Measurements from ENCODE around the gene MYO15A.

The MYO15A gene

DNA sequence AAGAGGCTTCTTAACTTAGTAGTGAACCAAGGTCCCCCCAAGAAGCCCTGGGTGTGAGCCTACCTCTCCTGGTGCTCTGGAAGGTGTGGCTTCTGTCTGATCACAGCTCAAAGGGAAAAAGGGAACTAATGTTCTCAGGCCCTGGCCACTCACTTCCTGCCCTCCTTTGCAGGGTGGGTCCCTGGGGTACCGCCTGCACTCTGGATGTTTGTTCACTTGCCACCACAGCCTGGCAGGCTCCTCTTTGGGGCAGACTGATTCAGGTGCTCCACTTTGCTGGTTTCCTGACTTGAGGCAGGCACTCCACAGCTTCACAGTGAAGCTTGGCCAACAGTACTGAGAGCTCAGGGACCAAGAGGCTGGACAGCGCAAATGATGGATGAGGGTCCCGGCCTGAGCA is 5.9 kb upstream of the MYO15A start:
- FAIRE-seq (no peak), DNase-seq (ENCODE audit: extremely low spot score, insufficient read length, low read depth) (no peak)

DNA sequence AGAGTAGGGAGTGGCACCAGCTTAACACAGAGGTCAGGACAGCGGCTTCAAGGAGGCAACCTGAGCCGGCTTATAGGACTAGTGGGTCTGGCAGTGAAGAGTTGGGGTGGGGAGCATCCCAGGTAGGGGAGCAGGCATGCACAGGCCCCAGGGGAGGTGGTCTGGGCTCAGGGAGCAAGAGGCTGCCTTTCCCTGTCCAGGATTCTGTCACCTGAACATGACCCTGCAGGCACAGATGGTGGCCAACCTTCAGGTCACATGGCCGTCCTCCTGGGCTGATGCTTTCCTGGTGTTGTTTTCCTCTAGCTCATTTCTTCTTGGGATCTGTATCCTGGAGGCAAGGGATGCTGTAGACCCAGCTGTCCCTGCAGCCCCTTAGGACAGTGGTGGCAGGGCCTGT is 3.5 kb upstream of the MYO15A start:
- DNase-seq (ENCODE audit: extremely low spot score, insufficient read length, low read depth) (no peak), FAIRE-seq (no peak)

DNA sequence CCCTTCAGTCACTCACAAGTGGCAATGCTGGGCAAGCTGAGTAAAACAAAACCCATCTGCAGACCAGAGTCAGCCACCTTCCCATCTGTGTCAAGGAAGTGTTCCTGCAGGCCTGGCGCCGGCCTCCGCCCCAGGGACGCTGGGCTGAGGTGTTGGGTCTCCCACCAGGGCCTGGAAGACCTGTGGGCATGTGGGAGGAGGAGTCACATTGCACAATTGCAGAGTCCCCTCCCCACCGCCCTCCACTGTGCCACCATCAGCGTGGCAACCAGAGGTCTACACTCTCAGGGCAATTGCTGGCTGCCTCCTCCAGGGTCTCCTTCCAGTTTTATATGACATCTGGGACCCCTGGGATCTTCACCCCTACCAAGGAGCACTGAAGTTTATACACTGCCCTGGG is 3.0 kb upstream of the MYO15A start:
- no peak for FAIRE-seq

DNA sequence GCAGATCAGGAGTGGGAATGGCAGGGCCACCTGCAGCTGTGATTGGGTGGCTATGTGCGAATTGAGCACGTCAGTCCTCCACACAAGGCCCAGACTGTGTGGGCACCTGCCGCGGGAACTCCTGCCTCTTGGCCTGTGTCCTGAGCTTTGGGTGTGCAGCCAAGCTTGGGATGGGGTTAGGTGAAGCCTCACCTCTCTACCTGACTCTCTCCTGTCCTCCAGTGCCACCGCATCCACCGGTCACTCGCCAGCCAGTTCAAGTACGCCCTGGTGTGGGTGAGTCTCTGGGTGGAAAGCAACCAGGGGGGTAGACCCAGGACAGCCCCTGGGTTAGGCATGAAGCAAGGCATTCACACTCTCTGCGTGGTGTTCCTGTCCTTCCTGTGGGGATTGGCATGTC is 2.3 kb upstream of the MYO15A start:
- DNase-seq (ENCODE audit: extremely low spot score, insufficient read length, low read depth) (no peak), FAIRE-seq (no peak)

More for the DNA sequence above, 3.0 kb upstream of the MYO15A start:
- DNase-seq (ENCODE audit: extremely low spot score, insufficient read length, low read depth): no peak

DNA sequence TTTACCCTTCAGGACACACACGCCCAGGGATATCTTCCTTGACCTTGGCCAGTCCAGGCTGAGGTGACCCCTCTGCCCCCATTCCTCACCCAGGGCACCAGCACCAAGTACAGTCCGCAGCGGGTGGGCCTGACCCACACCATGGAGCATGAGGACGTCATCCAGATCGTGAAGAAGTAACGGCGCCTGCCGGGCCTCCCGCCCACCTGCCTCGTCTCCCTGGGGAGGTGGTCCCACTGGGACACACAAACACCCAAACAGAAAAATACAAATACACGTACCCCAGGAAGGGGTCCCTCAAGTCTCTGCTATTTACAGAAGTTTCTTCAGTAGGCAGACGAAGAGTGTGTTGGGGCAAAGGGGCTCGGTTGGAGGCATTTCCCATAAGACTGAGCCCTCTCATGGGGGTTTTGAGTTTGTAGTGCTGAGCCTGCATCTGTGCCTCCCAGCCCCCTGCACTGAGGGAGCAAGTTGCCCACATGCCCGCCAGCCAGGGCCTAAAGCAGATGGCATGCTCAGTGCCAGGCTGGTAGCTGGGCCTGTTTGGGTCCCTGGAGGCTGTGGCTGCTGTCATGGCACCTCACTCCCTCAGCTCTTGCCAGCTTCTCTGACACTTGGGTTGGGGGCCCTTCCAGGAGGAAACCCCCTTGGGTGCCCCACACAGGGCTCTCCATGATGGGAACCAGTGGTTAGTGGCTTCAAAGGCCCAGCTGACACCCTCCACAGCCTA is 1.3 kb upstream of the MYO15A start:
- DNase-seq (ENCODE audit: extremely low spot score, insufficient read length, low read depth) (no peak), FAIRE-seq (no peak)

DNA sequence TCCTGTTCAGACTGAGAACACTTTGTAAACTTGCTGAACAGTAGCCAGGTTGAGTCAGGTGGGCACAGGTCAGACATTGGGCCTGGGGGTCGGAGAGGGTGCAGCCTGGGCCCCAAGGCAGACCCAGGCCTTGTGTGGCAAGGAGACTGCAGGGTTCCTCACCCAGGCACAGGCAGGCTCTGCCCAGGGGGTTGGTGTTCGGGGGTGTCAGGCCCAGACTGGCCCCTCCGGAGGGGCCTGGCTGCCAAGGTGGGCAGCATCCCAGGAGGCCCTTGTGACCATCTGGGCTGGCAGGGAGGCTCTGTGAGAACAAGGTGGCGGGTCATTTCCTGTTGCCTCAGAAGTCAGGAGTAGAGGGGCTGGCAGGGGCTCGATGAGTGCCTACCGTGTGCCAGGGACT is 585 bp upstream of the MYO15A start:
- DNase-seq (ENCODE audit: extremely low spot score, insufficient read length, low read depth): no peak

DNA sequence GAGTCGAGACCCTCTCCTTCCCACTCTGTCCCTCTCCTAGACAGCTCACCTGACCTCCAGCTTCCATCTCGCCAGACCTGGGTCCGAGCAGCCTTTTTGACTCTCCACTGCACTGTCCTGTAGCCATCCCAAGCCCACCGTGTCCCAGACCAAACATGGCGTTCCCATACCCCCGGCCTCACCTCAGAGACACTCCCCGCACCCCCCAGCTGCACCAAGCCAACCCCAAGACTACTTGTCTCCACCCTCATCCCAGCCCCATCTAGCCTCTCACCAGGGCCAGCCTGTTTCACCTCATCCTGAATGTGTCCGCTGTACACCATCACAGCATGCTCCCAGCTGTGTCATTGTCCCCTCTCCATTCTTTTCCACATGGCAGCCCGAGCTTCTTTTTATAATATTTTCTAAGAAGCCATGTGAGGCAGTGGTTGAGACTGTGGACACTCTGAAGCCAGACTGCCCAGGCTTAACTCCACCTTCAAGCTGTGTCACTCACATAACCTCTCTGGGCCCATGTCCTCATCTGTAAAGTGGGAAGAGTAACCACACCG is 1.5 kb downstream of the MYO15A start:
- DNase-seq (ENCODE audit: extremely low spot score, insufficient read length, low read depth) (no peak), FAIRE-seq (no peak)

More for the DNA sequence above, 585 bp upstream of the MYO15A start:
- no peak for FAIRE-seq

DNA sequence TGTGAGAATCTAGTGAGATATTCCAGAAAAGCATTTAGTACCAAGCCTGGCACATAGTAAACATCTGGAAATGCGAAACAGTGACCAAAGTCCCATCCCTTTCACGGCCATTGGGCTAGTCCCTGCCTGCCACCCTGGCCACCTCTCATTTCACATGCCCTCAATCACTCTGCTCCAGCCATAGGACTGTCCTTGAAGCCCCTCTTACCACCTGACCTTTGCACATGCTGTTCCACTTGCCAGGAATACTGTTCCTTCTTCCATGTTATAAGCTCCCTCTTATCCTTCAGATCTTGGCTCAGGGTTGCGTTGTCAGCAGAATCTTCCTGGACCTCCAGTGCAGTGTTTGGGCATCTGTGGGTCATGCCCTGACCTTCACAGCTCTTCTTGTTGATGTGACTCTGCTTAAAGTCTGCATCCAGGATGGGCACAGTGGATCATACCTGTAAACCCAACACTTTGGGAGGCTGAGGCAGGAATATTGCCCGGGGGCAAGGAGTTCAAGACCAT is 2.1 kb downstream of the MYO15A start:
- no peak for FAIRE-seq

DNA sequence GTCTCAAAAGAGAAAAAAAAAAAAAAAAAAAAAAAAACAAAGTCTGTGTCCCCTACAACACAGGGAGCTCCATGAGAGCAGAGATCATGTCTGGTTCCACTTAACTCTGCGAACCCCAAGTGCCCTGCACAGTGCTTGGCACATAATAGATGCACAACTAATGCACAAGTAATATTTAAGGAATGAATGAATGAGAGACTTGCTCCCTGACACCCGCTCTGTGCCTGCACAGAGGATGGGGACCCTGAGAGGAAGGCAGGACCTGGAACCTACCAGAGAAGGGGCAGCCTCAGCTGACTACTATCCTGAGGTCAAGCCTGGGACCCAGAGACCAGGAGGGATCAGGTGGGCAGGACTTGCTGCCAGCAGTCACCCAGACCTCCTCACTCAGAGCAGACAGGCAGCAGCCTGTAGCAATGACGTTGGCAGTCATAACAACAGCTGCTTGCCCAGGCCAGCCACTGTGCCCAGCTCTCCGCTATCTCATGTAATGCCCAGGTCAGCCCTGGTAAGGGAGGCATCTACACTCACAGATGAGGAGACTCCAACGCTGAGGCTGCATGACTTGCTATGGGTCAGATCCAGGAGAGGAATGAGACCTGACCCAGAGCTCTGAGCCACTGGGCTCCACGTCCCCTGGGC is 2.9 kb downstream of the MYO15A start:
- DNase-seq (ENCODE audit: extremely low spot score, insufficient read length, low read depth) (no peak), FAIRE-seq (no peak)

More for the DNA sequence above, 2.1 kb downstream of the MYO15A start:
- DNase-seq (ENCODE audit: extremely low spot score, insufficient read length, low read depth): no peak

DNA sequence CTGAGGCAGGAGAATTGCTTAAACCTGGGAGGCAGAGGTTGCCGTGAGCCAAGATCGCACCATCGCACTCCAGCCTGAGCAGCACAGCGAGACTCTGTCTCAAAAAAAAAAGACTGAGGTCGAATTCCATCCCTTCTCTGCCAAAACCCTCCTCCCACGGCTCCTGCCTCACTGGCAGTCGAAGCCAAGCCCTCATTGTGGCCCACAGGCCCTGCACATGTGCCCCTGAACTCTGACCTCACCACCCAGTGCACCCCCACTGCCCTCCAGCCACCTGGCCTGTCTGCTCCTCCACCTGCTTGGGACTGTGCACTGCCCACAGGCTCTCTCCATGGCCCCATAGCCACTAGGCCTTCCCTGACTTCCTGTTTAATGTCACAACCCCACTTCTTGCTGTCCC is 7.0 kb downstream of the MYO15A start:
- FAIRE-seq (no peak), DNase-seq (ENCODE audit: extremely low spot score, insufficient read length, low read depth) (no peak)

DNA sequence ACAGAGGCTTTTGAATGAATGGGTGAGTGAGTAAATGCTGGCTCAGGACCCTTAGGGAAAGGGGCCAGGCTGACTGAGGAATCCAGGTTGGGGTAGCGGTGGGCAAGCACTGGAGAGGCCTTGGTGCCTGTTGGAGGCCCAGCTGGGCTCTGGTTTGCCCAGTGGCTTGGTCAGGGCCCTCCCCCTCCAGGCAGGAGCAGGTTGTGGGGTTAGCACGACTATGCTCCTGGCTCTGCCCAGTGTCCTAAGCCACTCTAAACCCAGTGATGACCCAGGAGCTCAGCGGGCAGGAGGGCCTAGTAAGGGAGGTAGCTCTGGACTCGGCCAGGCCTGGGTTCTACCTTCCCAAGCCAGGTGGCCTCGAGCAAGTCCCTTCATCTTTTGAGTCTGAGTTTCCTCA is 7.5 kb downstream of the MYO15A start:
- FAIRE-seq (no peak), DNase-seq (ENCODE audit: extremely low spot score, insufficient read length, low read depth) (no peak)

DNA sequence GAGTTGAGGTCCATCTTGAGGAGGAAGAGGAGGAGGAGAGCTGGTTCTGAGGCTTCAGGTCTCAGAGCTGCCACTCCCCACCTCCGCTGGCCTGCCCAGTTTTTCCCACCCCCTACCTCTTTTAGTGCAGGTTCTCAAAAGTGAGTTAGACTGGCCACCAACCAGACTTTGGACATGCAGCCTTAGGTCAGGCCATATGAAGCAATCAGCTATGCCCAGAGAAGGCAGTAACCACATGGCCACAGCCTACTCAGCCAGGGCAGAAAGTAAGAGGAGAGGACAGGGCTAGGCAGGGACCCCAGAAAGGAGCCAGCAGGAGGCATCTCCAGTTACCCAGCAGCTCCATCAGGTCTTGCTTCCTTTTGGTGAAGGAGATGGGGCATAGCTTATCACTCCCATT is 9.0 kb downstream of the MYO15A start:
- FAIRE-seq (no peak), DNase-seq (ENCODE audit: extremely low spot score, insufficient read length, low read depth) (no peak)

DNA sequence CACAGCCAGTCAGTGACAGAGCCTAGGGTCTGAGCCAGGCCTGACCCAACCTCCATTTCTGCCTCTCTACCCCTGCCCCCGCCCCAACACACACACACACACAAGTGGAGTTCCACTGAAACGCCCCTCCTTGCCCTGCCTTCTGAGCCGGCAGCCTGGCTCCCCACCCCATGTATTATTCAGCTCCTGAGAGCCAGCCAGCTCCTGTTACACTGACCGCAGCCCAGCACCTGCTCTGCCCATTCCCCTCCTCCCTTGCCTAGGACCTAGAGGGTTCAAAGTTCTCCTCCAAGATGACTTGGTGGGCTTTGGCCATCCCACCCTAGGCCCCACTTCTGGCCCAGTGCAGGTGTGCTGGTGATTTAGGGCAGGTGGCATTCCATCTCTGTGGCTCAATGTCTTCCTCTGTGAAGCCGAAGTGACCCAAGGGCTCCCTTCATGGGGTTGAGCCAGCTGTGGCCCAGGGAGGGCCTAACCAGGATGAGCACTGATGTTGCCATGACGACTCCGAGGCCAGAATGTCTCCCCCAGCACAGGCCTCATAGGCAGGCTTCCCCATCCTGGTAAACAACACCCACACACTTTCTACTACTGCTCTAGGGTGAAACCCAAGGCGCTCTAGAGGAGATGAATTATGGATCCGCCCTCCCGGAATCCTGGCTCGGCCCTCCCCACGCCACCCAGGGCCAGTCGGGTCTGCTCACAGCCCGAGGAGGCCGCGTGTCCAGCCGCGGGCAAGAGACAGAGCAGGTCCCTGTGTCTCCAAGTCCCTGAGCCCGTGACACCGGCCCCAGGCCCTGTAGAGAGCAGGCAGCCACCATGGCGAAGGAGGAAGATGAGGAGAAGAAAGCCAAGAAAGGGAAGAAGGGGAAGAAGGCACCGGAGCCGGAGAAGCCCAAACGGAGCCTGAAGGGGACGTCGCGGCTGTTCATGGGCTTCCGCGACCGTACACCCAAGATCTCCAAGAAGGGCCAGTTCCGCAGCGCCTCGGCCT is 9.7 kb downstream of the MYO15A start:
- FAIRE-seq (no peak), DNase-seq (ENCODE audit: extremely low spot score, insufficient read length, low read depth) (no peak)

DNA sequence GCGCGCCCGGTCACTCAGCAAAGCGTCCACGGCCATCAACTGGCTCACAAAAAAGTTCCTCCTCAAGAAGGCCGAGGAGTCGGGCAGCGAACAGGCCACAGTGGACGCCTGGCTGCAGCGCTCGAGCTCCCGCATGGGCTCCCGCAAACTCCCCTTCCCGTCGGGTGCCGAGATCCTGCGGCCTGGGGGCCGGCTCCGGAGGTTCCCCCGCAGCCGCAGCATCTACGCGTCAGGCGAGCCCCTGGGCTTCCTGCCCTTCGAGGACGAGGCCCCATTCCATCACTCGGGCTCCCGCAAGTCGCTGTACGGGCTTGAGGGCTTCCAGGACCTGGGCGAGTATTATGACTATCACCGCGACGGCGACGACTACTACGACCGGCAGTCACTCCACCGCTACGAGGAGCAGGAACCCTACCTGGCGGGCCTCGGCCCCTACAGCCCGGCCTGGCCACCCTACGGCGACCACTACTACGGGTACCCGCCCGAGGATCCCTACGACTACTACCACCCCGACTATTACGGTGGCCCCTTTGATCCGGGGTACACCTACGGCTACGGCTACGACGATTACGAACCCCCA is 10.7 kb downstream of the MYO15A start:
- DNase-seq (ENCODE audit: extremely low spot score, insufficient read length, low read depth) (no peak), FAIRE-seq (no peak)

DNA sequence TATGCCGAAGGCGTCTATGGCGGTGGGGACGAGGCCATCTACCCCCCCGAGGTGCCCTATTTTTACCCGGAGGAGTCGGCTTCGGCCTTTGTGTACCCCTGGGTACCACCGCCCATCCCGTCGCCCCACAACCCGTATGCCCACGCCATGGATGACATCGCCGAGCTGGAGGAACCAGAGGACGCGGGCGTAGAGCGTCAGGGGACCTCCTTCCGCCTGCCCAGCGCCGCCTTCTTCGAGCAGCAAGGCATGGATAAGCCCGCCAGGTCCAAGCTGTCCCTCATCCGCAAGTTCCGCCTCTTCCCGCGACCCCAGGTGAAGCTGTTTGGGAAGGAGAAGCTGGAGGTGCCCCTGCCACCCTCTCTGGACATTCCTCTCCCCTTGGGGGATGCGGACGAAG is 11.4 kb downstream of the MYO15A start:
- DNase-seq (ENCODE audit: extremely low spot score, insufficient read length, low read depth) (no peak), FAIRE-seq (no peak)

DNA sequence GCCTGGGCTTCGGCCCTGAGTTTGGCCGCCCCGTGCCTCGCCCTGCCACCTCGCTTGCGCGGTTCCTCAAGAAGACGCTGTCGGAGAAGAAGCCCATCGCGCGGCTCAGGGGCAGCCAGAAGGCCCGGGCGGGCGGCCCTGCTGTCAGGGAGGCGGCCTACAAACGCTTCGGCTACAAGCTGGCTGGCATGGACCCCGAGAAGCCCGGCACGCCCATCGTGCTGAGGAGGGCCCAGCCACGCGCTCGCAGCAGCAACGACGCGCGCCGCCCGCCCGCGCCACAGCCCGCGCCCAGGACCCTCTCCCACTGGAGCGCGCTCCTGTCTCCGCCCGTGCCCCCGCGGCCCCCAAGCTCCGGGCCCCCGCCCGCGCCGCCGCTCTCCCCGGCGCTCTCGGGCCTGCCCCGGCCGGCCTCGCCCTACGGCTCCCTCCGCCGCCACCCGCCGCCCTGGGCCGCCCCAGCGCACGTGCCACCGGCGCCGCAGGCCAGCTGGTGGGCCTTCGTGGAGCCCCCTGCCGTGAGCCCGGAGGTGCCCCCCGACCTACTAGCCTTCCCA is 12.0 kb downstream of the MYO15A start:
- no peak for FAIRE-seq
- DNase-seq (ENCODE audit: extremely low spot score, insufficient read length, low read depth): no peak

DNA sequence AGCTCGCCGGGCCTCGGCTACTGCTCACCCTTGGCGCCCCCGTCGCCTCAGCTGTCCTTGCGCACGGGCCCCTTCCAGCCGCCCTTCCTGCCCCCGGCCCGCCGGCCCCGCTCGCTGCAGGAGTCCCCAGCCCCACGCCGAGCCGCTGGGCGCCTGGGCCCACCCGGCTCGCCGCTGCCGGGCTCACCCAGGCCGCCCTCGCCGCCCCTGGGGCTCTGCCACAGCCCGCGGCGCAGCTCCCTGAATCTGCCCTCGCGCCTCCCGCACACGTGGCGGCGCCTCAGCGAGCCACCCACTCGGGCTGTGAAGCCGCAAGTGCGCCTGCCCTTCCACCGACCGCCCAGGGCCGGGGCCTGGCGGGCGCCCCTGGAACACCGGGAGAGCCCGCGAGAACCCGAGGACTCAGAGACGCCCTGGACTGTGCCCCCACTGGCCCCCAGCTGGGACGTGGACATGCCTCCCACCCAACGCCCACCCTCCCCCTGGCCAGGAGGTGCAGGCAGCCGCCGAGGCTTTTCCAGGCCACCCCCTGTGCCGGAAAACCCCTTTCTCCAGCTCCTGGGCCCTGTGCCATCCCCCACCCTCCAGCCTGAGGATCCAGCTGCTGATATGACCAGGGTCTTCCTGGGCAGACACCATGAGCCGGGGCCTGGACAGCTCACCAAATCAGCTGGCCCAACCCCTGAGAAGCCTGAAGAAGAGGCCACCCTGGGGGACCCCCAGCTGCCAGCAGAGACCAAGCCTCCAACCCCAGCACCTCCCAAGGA is 12.8 kb downstream of the MYO15A start:
- DNase-seq (ENCODE audit: extremely low spot score, insufficient read length, low read depth) (no peak), FAIRE-seq (no peak)

DNA sequence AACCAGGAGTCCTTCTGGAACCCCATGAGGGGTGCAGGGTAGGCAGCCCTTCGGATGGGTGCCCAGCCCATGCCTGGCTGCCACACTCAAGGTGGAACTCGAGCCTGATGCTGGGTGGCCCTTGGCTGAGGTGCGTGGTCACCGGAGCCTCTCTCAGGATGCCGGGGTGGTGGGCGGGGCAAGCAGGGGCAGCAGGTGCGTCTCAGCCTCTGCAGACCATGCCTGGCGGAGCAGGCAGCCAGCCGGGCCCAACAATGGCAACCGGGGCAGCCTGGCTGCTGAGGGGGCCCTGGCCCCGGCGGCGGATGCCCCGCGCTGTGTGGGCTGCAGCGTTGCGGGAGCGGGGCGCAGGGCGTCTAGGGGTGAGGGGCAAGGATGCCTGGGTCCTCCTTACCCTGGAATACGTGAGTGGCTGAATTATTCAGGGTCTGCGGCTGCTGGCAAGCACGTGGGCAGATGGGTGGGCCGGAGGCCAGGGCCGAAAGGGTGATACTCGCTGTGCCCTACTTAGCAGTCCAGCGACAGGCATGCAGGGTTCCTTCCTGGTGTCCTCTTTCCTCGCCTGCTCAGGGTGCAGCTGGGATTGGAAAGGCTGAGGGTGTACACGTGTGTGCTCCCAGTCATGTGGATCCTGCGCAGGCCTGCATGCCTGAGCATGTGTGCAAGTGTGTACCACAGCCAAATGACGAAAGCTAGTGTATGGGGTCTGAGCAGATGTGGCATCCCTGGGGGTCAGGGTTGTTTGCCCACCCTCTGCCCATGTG is 14.6 kb downstream of the MYO15A start:
- DNase-seq (ENCODE audit: extremely low spot score, insufficient read length, low read depth): no peak
- FAIRE-seq: no peak

All from GM18507 (cell line).